Measurements from ENCODE around the gene PPIH.
"Not testable (repeated sequence)": the region's sequence is repeated elsewhere in the genome, so short reads cannot be mapped to it uniquely, and the experiment has no call there.

The PPIH gene

DNA sequence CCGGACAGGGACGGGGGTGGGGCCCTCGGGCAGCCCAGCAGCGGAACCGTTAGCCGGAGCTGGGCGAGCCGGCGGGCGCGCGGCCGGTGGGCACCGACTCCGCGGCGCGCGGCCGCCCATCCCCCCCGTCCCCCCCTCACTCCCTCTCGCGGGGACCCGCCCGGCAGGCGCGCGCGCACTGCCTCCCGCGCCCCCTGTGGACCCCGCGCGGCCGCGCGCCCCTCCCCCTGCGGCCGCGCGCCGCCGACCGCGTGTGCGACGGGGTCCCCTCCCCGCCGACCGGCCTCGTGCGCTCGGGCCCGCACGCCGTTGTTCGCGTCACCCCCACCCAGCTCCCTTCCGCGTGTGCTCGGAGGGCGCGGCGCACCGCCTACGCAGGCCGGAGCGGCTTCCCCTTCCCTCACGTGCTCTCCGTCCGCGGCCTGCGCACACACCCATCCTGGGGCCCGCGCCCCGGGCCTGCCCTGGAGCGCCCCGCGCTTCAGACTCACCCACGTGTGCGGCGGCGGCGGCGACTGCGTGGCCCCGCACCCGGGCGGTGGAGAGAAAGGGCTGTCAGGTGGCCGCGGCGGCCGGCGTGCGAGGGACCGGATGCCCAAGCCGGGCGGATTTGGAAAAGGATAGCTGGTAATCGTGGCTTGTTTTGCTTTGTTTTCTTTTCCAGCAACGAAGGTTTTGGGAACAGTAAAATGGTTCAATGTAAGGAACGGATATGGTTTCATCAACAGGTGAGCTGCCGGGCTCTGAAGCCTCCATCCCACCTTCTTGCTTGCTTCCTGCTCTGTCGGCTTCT lies 24.7 kb downstream of the PPIH start:
- FAIRE-seq = no peak

DNA sequence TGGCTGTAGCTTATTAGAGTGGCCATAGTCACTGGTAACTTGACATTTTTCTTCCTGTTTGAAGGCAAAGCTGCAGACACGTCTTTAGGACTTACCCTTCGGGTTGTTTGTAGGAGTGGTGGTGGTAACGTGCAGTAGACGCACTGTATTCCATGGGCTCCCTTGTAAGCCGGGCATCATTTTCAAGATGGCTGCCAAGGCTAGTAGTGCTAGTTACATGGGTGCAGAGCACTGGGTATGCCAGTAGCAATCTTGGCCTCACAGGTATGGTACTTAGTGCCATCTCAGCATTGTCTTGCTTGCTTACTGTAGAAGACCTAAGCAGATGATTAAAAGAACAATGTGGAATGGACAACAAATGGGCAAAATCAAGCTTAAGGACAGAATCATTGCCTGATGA lies 25.9 kb downstream of the PPIH start:
- FAIRE-seq = no peak

DNA sequence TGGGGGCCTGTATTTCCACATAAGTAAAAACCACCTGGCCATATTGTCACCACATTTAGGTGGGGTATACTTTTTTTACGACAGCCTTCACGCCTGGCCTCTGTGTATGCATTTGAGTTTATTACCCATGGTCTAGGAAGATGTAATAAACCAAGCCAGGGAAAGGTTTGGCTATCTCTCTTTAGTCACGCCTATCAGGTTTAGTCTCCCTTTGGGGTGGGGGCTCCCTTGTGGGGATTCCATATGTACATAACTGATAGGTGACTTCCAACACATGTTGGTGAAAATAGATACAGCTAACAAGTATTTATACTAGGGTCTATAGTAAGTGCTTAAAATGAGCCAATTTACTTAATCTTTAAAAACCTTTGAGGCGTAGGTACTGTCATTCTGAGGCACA lies 28.2 kb downstream of the PPIH start:
- FAIRE-seq = no peak

DNA sequence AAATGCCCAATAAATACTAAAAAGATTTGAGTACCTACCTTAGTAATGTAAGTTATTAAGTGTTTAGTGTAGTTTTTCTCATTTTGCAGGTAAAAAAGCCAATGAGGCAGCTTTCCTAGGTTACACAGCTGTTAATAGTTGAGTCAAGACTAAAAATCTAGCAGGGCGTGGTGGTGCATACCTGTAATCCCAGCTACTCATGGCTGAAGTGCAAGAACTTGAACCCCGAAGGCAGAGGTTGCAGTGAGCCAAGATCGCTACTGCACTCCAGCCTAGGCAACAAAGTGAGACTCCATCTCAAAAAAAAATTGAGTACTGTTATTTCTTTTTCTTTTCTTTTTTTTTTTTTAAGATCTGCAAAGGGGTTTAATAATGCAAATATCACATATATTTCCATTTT lies 31.7 kb downstream of the PPIH start:
- no peak for FAIRE-seq

DNA sequence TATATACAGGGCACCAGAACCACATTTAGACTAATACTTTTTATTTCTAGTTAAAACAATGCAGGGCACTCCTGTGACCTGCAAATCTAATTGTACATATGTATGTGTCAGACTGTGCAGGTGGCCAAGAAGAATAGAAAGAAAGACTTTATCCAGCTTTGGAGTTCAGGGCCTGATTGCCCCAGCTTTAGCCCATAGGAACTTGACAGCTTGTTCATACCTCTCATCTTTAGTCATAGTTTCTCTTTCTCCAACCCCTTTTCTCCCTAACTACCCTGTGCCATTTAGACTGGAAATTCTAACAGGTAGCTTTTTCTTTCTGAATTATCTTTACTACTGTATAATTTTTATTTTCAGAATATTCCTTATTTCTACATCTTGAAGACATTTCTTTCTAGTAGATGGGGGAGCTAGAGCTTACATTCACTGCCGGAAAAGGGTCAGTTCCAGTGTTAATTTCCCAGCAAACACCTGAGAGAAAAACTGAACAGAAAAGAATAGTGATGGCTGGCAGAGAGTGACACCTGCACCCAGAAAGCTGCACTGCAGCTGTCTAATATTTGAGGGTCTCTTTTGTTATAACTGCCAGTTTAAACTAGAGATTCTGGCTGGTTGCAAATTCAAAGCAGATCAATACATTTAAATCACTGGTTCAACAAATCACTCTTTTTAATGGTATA lies 32.4 kb downstream of the PPIH start:
- FAIRE-seq = no peak

DNA sequence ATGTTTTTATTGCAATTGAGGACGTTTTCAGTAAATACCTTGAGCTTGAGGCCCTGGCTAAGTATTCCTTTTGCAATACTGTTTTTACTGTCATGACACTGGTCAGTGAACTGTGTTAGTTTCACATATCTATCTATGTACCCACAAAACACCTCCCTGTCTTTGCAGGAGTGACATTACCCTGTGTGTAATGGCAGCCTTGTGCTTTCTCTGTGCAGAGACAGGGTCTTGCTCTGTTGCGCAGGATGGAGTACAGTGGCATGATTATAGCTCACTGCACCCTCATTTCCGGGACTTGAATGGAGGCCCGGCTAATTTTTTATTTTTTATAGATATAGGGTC lies 32.9 kb downstream of the PPIH start:
- FAIRE-seq = no peak

DNA sequence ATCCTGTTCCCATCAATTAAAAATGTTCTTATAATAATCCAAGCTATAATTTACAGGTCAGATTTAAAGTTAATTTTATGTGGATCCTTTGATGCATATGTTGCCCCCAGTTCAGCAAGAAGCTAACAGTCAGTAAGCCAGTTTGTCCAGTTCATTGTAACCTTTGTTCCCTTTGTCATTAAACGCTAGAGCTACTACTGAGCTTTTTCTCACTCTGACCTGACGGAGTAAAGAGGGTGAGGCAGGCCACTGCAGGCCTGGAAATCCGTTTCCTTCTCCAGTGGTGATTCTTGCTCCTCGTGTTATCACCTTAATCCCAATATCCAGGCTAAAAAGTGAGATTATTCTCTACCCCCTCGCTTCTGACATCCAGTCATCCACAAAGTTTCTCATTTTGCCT lies 34.2 kb downstream of the PPIH start:
- FAIRE-seq = no peak

DNA sequence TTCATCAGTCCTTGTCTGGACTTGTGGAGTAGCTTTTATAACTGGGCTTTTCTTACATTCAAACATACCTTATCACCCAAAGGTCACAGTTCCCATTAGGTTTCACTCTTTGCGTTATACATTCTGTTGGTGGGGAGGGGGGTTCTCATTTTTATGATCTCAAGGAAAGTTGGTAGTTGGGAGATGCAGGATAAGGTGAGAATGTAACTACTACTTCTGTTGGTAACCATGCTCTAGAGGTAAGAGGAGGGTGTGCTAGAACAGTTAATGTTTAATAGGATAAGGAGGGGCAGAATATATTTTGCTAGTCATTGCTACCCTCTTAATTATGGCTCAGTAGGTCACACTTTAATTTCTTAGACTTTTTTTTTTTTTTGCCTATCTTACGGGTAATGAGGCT lies 34.7 kb downstream of the PPIH start:
- no peak for FAIRE-seq

DNA sequence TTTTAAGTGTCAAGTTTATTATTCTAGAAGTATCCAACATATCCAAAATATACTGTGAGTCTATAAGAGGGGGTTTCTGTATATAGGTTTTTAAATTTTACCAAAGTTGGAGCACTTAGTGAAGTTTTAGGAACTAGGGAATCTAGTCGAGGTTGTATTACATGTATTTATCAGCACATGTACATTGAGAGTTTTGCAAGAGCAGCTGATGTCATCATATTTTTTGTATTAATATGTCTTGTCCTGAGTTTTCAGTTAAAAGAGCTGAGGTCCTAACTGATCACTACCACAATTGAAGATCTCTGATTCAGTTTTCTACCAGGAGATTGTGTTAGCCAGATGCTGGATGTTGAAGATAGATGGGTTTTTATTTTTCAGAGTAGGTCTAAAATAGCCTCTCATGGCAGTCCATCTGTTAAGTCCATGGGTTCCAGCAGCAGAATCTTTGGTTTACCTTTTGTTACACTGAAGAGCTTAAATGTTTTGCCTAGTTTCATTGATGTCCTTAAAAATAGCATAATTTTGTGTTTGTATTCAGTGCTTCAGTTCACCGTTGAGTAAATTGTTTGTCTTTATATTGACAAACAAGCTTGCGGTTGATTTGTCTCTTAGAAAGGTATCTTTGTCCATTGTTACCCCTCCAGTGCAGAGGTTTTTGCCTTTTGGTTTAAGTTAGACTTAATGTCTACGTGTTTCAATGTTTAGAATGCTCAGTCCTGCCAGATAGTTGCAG lies 40.0 kb downstream of the PPIH start:
- no peak for FAIRE-seq

DNA sequence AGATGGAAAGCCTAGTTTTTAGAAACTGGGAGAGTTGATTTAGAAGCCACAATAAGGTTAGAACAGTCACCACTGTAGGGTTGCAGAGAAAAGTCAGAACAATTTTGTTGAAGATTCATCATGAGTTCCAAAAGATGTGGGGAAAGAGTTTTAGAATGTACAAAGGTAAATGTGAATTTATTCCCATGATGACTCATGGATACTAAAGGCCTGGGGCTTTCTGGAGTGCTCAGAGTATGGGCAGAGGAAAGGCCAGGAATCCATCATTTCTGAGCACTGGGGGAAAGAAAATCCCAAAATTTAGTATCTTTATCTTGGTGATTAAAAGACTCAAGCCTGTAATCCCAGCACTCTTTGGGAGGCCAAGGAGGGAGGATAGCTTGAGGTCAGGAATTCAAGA lies 41.8 kb downstream of the PPIH start:
- FAIRE-seq = no peak

DNA sequence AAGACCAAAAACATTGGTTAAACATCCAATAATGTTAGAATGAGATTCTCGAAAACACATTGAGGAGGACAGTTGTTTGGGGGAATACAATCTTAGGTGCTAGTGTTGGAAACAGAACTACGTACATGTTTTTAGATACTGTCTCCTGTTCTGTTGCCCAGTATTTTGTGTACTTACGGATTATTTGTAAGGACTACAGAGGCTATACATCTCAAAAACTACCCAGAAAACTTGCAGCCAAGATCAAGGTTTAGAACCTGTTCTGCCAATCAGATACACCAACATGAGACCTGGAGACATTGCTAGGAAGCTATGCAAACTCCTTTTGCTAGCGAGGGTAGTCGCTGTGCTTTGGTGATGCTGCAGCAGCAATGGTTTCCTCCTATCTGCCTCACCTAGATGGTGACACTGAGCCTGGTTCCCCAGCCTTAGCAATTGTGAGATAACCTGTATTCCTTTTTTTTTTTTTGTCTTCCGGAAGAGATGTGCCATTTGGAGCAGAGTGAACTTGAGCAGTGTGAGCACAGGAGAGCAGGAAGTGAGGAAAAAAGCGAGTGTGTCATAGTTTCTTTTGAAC lies 45.8 kb downstream of the PPIH start:
- FAIRE-seq = no peak

DNA sequence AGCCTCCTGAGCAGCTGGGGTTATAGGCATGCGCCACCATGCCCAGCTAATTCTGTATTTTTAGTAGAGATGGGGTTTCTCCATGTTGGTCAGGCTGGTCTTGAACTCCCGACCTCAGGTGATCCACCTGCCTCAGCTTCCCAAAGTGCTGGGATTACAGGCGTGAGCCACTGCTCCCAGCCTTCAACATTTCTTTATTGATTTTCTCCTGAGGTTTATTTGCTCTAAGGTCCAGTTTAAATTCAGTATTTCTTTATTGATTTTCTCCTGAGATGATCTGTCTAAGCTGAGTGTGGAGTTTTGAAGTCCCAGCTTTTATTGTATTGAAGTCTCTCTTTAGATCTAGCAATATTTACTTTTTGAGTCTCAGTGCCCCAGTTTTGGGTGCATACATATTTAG lies 54.6 kb downstream of the PPIH start:
- not testable (repeated sequence) for FAIRE-seq

DNA sequence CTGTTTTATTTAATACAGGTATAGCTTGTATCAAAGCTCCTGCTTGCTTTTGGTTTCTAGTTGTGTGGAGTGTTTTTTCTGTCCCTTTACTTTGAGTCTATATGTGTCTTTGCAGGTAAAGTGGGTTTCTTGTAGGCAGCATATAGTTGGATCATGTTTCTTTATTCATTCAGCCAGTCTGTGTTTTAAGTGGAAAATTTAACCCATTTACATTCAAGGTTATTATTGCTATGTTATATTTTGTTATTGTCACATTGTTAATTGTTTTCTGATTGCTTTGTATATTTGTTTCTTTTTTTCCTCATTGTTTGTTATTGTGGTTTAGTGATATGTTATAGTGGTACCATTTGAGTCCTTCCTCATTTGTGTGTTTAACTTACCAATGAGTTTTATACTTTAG lies 55.1 kb downstream of the PPIH start:
- no peak for FAIRE-seq

DNA sequence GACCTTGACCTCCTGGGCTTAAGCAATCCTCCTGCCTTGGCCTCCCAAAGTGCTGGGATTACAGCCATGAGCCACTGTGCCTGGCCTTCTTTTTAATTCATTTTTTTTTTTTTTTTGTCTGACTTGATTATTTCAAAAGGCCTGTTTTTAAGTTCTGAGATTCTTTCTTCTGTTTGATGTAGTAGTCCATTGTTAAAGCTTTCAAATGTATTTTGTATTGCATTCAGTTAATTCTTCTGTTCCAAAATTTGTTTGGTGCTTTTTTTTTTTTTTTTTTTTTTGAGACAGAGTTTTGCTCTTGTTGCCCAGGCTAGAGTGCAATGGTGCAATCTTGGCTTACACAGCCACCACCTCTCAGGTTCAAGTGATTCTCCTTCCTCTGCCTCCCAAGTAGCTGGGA lies 56.2 kb downstream of the PPIH start:
- not testable (repeated sequence) for FAIRE-seq

DNA sequence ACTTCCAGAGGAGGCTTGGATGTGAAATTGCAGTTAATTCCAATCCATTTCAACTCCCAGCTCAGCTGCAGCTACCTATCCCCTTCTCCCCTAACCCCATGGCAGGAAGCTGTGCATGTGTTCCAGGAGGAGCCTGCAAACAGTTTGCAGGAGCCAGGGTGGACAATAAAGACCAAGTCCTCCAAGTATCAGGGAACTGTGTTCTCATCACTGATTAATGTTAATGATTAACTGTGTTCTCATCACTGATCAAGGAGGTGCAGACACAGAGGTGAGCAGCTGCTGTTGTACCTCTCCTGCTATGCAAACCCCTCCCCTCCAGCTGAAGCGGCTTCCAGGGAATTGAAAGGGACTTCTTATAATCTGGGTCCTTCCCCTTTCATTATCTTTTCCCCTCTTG lies 62.6 kb downstream of the PPIH start:
- FAIRE-seq = no peak

DNA sequence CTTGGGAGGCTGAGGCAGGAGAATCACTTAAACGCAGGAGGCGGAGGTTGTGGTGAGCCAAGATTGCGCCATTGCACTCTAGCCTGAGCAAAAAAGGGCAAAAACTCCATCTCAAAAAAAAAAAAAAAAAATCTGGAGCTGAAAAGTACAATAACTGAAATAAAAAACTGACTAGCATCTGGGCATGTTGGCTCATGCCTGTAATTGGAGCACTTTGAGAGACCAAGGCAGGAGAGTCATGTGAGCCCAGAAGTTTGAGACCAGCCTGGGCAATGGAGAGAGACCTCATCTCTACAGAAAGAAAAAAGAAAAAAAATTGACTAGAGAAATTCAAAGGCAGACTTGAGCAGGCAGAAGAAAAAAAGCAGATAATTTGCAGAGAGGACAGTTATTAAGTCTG lies 63.7 kb downstream of the PPIH start:
- FAIRE-seq = no peak

DNA sequence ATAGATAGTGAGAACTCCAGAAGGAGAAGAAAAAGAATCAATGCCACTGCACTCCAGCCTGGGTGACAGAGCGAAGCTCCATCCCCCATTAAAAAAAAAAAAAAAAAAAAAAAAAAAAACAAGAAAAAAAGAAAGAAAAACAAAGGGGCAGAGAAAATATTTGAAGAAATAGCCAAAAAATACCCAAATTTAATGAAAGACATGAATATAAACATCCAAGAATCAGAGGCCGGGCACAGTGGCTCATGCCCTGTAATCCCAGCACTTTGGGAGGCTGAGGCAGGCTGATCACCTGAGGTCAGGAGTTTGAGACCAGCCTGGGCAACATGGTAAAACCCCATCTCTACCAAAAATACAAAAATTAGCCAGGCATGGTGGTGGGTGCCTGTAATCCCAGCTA lies 64.2 kb downstream of the PPIH start:
- FAIRE-seq = not testable (repeated sequence)

DNA sequence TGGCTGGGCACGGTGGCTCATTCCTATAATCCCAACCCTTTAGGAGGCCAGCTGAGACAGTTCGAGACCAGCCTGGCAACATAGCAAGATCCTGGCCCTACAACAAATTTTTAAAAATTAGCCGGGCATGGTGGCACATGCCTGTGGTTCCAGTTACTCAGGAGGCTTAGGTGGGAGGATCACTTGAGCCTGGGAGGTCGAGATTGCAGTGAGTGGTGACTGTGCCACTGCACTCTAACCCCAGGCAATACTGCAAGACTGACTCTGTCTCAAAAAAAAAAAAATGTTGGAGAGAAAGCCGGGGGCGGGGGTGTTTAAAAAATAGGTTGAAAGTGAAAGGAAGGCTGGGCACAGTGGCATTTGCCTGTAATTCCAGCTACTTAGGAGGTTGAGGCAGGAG lies 65.3 kb downstream of the PPIH start:
- FAIRE-seq = no peak

DNA sequence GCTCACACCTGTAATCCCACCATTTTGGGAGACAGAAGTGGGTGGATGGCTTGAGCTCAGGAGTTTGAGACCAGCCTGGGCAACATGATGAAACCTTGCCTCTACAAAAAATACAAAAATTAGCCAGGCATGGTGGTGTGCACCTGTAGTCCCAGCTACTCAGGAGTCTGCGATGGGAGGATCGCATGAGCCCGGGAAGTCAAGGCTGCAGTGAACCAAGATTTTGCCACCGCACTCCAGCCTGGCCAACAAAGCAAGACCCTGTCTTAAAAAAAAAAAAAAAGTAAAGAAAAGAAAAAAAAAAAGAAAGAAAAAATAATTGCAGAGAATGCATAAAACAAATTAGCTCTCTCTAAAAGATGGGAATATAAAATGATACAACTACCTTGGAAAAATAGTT lies 67.6 kb downstream of the PPIH start:
- FAIRE-seq = not testable (repeated sequence)
